GM12872 (cell line): Measurements from ENCODE around the gene SWT1.

Experiments
- CTCF ChIP-seq: IDR thresholded peaks from 3 replicates; pipeline ENCODE4 v1.5.1; 2011; ENCODE audit warnings: low read depth, mild to moderate bottlenecking, low read length, moderate library complexity; ENCODE audit not compliant: insufficient read depth

The SWT1 gene

GRCh38 chr1:185315445-185316071 is 158.6 kb downstream of the SWT1 start:
- no peak for TF ChIP-seq CTCF

- TF ChIP-seq CTCF, result no peak
Observed at GRCh38 chr1:185316163-185317033, 159.4 kb downstream of the SWT1 start.

- TF ChIP-seq CTCF, result peak; percentile 58
Observed at GRCh38 chr1:185317034-185317885, 160.3 kb downstream of the SWT1 start, which contains the start of gene IVNS1ABP. Gene IVNS1ABP (minus strand): TSS chr1:185317243. CDS start chr1:185309493, 7,750 bp downstream.

GRCh38 chr1:185317886-185318310 is 160.9 kb downstream of the SWT1 start:
- TF ChIP-seq CTCF, result 0 out of 3 replicates have a peak, but pooled peaks have one; percentile 18

GRCh38 chr1:185318431-185319138 is 161.6 kb downstream of the SWT1 start:
- no peak for TF ChIP-seq CTCF

GRCh38 chr1:185319139-185319475 is 162.1 kb downstream of the SWT1 start:
- no peak for TF ChIP-seq CTCF
